GM12873 (cell line): ENCODE results near the gene PPP1R1C.

Experiments
- TF ChIP-seq, protein P1 (sequence below): IDR thresholded peaks from 2 replicates; pipeline ENCODE4 v1.5.1; 2012; ENCODE audit warnings: low read depth, mild to moderate bottlenecking, moderate library complexity, low read length, control low read depth; ENCODE audit not compliant: insufficient read depth; ENCODE audit errors: missing control alignments

Gene PPP1R1C

DNA sequence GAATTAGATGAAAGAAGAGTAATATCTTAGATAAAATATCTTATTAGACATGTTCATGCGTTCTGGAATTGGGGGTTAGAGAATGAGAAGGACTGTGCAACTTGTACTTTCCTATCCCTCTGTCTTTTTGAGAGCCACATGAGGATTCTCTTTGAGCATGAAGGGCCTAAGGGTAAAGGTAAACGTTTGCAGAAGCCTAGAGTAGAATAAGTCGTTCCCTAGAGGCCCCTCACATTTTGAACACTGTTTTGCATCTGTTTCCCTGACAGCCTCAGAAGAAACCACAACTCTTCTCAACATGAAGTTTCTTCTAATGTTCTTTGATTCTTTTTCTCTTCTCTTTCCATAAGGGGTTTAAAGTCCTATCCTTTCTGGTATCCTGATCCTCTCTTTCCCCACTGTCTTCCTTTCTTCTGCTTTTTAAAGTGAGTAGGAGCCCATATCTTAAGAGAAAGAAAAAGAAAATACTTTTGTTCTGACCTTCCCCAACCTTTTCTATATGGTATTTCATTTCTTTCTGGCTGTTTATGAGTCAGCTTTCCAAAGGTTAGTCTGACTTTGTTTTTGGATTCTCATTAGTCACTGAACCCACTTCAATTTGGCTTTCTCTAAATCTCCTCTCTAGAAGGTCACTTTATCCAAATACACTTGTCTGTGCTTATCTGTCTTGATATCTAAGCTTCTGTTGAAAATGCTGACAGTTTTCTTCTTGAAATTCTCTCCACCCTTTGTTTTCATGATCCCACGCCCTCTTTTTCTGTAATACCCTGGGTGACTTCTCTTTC lies 34.8 kb downstream of the PPP1R1C start:
- TF ChIP-seq, protein P1, sequence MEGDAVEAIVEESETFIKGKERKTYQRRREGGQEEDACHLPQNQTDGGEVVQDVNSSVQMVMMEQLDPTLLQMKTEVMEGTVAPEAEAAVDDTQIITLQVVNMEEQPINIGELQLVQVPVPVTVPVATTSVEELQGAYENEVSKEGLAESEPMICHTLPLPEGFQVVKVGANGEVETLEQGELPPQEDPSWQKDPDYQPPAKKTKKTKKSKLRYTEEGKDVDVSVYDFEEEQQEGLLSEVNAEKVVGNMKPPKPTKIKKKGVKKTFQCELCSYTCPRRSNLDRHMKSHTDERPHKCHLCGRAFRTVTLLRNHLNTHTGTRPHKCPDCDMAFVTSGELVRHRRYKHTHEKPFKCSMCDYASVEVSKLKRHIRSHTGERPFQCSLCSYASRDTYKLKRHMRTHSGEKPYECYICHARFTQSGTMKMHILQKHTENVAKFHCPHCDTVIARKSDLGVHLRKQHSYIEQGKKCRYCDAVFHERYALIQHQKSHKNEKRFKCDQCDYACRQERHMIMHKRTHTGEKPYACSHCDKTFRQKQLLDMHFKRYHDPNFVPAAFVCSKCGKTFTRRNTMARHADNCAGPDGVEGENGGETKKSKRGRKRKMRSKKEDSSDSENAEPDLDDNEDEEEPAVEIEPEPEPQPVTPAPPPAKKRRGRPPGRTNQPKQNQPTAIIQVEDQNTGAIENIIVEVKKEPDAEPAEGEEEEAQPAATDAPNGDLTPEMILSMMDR: no peak

DNA sequence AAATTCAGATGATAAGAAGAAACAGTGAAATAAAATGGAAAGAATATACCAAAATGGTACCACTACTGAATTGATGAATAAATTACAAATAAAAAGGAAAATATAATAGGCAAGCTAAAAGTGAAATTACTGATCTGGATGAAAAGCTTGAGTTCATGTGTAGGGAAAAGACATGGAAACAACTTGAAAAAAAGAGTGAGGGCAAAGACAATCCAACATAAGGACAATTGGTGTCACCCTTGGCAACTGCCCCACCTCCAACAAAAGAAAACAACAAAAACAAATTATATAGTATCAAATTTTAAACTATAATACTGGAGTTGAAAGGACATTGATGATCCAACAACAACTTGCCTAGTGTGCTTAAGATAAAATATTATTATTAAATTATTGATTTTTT lies 37.6 kb downstream of the PPP1R1C start:
- TF ChIP-seq, protein P1: no peak

DNA sequence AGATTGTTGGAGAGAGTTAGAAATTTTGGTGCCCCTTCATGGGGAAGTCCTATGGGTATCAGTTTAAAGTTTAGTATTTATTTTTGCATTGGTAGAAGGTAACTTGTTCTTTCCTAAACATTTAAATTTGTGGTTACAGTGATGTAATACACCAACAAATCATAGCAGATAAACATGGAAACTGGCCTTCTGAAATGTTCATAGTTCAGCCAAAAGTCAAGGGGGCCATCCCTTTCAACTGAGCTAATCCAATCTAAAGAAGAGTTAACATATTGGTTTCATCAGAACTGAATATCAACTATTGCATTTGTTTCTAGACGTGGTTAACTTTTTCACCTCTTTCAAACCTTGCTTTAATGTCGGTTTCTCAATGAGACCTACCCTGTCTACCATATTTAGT lies 46.3 kb downstream of the PPP1R1C start:
- TF ChIP-seq, protein P1: no peak

DNA sequence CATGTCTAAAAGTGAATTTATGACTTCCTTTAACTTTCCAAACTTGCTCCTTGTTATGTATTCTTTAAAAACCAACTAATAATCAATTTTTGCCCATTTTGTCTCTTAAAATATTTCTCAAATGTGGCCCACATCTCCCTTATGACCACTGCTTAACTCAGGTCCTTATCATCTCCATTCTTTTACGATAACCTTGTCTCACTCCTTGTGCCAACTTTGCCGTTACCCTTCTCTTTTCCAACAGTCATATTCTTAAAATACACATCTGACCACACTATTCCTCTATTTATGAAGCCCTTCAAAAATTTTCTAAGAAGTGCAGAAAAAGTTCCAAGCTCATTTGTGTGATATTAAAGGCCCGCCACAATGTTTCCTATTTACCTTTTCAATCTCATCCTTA lies 47.8 kb downstream of the PPP1R1C start:
- TF ChIP-seq, protein P1: no peak

DNA sequence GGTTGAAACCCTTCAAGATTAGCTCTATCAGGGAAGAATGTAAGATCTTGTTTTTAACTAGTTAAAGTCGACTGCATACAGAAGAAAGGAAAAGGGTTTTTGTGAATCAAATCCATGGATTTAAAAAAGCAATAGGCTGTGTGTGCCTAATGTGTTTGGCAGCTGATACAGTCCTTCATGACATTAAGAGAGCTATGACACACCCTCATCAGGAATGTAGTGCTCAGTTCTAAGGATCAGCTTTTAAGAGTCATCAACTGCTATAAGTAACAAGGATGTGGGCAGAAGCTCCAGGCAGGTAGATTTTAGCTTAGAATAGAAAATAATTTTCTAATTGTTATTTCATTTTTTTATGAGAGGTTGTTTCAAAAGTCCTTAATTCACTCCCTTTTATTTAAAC lies 52.9 kb downstream of the PPP1R1C start:
- TF ChIP-seq, protein P1: no peak

DNA sequence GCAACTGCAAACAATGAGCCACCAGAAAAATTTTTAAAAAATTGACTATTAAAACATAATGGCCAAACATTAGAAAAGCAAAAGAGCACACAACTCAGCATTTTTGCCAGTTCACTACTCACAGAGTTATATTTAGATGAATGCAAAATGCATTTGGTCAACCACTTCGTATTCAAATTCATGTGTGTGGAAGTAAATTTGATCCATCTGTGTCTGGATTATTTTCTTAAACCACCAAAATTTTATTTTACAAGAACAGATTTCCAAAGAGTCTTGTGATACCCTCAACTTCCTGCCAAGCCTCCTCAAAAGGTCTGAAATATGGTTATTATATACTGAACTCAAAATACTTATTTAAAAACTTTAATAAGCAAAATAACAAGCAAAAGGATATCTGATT lies 57.4 kb downstream of the PPP1R1C start:
- TF ChIP-seq, protein P1: no peak

DNA sequence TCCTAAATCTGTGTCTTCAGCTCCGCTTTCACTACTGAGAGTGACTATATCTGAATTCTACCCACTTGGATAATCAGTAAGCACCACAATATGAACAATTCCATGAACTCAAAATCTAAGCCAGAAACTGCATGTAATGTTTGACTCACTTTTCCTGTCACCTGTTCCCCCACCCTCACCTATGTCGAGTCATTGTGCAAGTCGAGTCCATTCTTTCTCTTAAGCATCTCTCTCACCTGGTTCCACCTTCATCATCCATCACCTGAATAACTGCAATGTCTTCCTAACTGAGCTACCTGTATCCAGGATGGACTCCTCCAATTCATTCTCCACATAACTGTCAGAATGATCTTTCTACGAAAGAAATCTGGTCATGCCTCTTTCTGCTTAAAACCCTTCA lies 58.2 kb downstream of the PPP1R1C start:
- TF ChIP-seq, protein P1: no peak
